22Rv1 (cell line): ENCODE measurements around the gene NAA25.
"Not testable (repeated sequence)": the region's sequence is repeated elsewhere in the genome, so short reads cannot be mapped to it uniquely, and the experiment has no call there.

Experiments
- ZFX ChIP-seq: fragments of 450-650 bp; IDR thresholded peaks from 2 replicates; pipeline ENCODE4 v1.6.1; 2017; ENCODE audit warnings: antibody characterized with exemption, borderline replicate concordance
- TF ChIP-seq, protein P1 (sequence below): fragments of 450-650 bp; IDR thresholded peaks from 2 replicates; pipeline ENCODE4 v1.5.1; 2017; ENCODE audit warnings: mild to moderate bottlenecking

DNA sequence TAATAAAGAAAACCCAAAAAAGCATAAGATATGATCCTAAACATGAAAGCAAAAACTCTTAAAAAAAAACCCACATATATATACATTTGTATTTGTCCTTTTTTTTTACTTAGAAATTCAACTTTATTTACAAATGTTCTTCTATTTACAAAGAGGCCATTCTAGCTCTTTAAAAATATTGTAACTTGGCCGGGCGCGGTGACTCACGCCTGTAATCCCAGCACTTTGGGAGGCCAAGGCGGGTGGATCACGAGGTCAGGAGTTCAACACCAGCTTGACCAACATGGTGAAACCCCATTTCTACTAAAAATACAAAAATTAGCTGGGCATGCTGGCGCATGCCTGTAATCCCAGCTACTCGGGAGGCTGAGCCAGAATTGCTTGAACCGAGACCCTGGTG is 109.5 kb downstream of the NAA25 start:
- TF ChIP-seq, protein P1, sequence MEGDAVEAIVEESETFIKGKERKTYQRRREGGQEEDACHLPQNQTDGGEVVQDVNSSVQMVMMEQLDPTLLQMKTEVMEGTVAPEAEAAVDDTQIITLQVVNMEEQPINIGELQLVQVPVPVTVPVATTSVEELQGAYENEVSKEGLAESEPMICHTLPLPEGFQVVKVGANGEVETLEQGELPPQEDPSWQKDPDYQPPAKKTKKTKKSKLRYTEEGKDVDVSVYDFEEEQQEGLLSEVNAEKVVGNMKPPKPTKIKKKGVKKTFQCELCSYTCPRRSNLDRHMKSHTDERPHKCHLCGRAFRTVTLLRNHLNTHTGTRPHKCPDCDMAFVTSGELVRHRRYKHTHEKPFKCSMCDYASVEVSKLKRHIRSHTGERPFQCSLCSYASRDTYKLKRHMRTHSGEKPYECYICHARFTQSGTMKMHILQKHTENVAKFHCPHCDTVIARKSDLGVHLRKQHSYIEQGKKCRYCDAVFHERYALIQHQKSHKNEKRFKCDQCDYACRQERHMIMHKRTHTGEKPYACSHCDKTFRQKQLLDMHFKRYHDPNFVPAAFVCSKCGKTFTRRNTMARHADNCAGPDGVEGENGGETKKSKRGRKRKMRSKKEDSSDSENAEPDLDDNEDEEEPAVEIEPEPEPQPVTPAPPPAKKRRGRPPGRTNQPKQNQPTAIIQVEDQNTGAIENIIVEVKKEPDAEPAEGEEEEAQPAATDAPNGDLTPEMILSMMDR, result not testable (repeated sequence)
- not testable (repeated sequence) for TF ChIP-seq ZFX
